Gastrocnemius medialis (tissue), 4 donors: ENCODE results near the gene GPATCH3.

Experiments used
- POLR2A ChIP-seq, 2 donors: fragments of 450-650 bp; IDR thresholded peaks; one replicate each; pipeline ENCODE4 v1.6.1; 2017; ENCODE audit warnings: antibody characterized with exemption in 2 of 2, mild to moderate bottlenecking in 2 of 2, moderate library complexity in 2 of 2
- TF ChIP-seq, protein P1 (sequence below), 5 experiments: fragments of 450-650 bp in 3 of 5; fragments of 200-600 bp in 2 of 5; sonication (generic) in 2 of 5; IDR thresholded peaks in 4 of 5; conservative IDR thresholded peaks in 1 of 5; 1 replicate in 4 of 5; 2 replicates in 1 of 5; pipeline ENCODE4 v1.5.1; 2016 to 2019; ENCODE audit warnings: antibody characterized with exemption in 5 of 5, mild to moderate bottlenecking in 3 of 5, moderate library complexity in 3 of 5

DNA sequence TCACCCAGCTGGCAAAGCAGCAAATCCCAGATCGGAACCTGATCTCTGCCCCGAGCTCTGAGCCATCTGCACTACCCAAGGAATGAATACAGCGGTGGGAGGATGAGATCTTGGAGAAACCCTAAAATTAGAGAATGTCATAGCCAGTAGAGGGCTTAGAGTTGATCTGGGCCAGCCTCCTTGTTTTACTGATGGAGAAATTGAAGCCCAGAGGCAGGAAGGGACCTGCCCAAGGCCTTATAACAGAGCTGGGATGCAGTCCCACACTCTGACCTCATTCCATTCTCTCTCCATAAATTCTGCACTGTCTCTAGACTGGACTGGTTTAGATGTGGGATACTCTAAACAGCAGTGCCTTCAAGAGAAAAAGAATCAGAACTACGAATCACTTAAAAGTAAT, 42.1 kb downstream of the GPATCH3 start:
- TF ChIP-seq, protein P1, sequence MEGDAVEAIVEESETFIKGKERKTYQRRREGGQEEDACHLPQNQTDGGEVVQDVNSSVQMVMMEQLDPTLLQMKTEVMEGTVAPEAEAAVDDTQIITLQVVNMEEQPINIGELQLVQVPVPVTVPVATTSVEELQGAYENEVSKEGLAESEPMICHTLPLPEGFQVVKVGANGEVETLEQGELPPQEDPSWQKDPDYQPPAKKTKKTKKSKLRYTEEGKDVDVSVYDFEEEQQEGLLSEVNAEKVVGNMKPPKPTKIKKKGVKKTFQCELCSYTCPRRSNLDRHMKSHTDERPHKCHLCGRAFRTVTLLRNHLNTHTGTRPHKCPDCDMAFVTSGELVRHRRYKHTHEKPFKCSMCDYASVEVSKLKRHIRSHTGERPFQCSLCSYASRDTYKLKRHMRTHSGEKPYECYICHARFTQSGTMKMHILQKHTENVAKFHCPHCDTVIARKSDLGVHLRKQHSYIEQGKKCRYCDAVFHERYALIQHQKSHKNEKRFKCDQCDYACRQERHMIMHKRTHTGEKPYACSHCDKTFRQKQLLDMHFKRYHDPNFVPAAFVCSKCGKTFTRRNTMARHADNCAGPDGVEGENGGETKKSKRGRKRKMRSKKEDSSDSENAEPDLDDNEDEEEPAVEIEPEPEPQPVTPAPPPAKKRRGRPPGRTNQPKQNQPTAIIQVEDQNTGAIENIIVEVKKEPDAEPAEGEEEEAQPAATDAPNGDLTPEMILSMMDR (IDR thresholded peaks at IDR 0.05 in 4 of 5, conservative IDR thresholded peaks at IDR 0.05 in 1 of 5), result no peak
- TF ChIP-seq POLR2A (IDR thresholded peaks at IDR 0.05), result no peak
